ENCODE measurements around the gene ALCAM.
"Not testable (repeated sequence)": the region's sequence is repeated elsewhere in the genome, so short reads cannot be mapped to it uniquely, and the experiment has no call there.

Gene ALCAM

GRCh38 chr3:105388176-105388575 is 21.5 kb downstream of the ALCAM start:
- no peak for DNase-seq
- no peak for TF ChIP-seq GATA1 (IDR thresholded peaks at IDR 0.05; ENCODE audit: low read depth, low read length)

DNA sequence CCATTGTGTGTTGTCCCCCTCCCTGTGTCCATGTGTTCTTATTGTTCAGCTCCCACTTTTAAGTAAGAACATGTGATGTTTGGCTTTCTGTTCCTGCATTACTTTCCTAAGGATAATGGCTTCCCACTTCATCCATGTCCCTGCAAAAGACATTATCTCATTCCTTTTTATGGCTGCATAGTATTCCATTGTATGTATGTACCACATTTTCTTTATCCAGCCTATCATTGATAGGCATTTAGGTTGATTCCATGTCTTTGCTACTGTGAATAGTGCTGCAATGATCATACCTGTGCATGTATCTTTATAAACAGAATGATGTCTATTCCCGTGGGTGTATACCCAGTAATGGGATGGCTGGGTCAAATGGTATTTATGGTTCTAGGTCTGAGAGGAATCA is 23.1 kb downstream of the ALCAM start:
- not testable (repeated sequence) for DNase-seq

- DNase-seq = not testable (repeated sequence)
Observed at GRCh38 chr3:105392598-105392997, 25.9 kb downstream of the ALCAM start.

GRCh38 chr3:105394177-105394576 is 27.5 kb downstream of the ALCAM start:
- no peak for TF ChIP-seq POLR2A (IDR thresholded peaks at IDR 0.05; ENCODE audit: low read length)
- no peak for TF ChIP-seq GATA1 (IDR thresholded peaks at IDR 0.05; ENCODE audit: low read depth, low read length)

DNA sequence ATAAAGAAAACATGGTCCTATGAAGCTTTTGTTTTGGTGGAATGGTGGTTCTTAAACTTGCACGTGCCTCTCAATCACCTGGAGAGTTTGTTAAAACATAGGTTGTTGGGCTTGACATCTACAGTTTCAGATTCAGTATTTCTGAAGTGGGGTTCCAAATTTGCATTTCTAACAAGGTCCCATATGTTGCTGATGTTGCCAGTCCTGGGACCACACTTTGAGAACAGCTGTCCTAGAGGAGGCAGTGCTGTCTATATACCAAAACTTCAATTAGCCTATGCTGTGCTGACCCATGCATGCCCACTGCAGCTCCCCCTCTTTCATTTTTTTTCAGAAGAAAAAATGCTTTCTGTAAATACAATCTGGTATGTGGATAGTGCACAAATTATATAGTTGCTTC is 31.3 kb downstream of the ALCAM start:
- no peak for TF ChIP-seq POLR2A (IDR thresholded peaks at IDR 0.05; ENCODE audit: low read length)
- TF ChIP-seq GATA1 (IDR thresholded peaks at IDR 0.05; ENCODE audit: low read depth, low read length) = no peak
- DNase-seq = no peak

More at GRCh38 chr3:105394177-105394576, 27.5 kb downstream of the ALCAM start:
- no peak for DNase-seq

GRCh38 chr3:105398437-105398836 is 31.7 kb downstream of the ALCAM start:
- no peak for TF ChIP-seq POLR2A (IDR thresholded peaks at IDR 0.05; ENCODE audit: low read length)
- no peak for TF ChIP-seq GATA1 (IDR thresholded peaks at IDR 0.05; ENCODE audit: low read depth, low read length)
- no peak for DNase-seq

DNA sequence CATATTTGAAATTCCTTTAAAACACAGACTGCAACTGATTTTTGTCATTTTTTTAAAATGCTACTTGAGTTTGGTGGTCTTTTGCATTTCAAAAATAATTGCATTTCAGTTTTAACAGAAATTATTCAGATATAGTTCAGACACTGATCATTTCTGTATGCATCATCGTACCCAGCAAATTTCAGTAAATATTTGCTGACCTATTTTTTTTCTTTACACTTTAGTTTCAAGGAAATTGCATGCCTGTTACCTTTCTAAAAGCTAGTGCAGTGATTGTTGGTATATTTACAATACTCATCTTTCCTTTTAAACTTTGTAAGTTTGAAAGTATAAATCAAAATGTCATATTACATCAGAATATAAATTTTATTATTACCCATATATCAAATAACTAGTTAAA is 32.4 kb downstream of the ALCAM start:
- TF ChIP-seq POLR2A (IDR thresholded peaks at IDR 0.05; ENCODE audit: low read length) (no peak), GATA1 (IDR thresholded peaks at IDR 0.05; ENCODE audit: low read depth, low read length) (no peak)
- no peak for DNase-seq

GRCh38 chr3:105399611-105400010 is 32.9 kb downstream of the ALCAM start:
- no peak for DNase-seq
- TF ChIP-seq POLR2A (IDR thresholded peaks at IDR 0.05; ENCODE audit: low read length) = no peak
- TF ChIP-seq GATA1 (IDR thresholded peaks at IDR 0.05; ENCODE audit: low read depth, low read length) = no peak

- TF ChIP-seq GATA1 (IDR thresholded peaks at IDR 0.05; ENCODE audit: low read depth, low read length) (no peak), POLR2A (IDR thresholded peaks at IDR 0.05; ENCODE audit: low read length) (no peak)
- DNase-seq = no peak
Observed at GRCh38 chr3:105401254-105401653, 34.5 kb downstream of the ALCAM start.

GRCh38 chr3:105401691-105402149 is 35.0 kb downstream of the ALCAM start:
- DNase-seq = no peak

DNA sequence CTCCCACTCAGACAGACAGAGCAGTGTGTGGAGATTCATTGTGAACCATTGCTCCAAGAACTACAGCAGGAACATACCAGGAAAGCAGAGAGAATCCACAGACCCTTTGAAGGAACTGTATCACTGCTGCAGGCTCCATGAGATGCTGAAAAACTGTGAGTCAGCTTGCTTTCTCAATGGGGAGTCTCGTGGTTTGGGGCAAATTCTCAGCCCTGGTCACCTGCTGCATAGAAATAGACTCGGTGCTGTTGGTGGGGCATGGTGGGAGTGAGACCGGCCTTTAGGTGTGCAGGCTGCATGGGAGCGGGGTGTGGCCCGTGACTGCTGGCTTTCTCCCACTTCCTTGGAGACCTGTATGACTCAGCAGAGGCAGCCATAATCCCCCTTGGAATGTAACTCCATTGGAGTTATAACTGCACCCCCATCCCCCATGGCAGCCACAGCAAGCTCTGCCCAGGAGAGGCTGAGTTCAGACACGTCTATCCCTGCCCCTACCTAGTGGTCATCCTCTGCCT is 35.6 kb downstream of the ALCAM start:
- no peak for DNase-seq

More at GRCh38 chr3:105401691-105402149, 35.0 kb downstream of the ALCAM start:
- no peak for TF ChIP-seq POLR2A (IDR thresholded peaks at IDR 0.05; ENCODE audit: low read length)
- TF ChIP-seq GATA1 (IDR thresholded peaks at IDR 0.05; ENCODE audit: low read depth, low read length) = no peak

DNA sequence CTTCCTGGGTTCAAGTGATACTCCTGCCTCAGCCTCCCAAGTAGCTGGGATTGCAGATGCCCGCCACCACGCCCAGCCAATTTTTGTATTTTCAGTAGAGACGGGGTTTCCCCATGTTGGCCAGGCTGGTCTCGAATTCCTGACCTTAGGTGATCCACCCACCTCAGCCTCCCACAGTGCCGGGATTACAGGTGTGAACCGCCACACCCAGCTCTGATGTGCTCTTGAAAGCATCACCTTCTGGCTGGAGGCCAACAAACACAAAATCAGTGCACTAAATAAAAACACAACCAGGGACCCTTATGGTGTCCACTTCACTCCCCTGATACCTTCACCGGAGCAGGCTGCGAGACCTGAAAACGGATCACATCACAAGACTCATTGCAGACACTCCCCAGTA is 36.3 kb downstream of the ALCAM start:
- not testable (repeated sequence) for DNase-seq

More for the DNA sequence above, 35.6 kb downstream of the ALCAM start:
- TF ChIP-seq POLR2A (IDR thresholded peaks at IDR 0.05; ENCODE audit: low read length) (no peak), GATA1 (IDR thresholded peaks at IDR 0.05; ENCODE audit: low read depth, low read length) (no peak)

GRCh38 chr3:105406268-105406667 is 39.6 kb downstream of the ALCAM start:
- no peak for TF ChIP-seq POLR2A (IDR thresholded peaks at IDR 0.05; ENCODE audit: low read length)
- no peak for TF ChIP-seq GATA1 (IDR thresholded peaks at IDR 0.05; ENCODE audit: low read depth, low read length)
- no peak for DNase-seq

GRCh38 chr3:105409364-105409763 is 42.7 kb downstream of the ALCAM start:
- no peak for TF ChIP-seq POLR2A (IDR thresholded peaks at IDR 0.05; ENCODE audit: low read length)
- TF ChIP-seq GATA1 (IDR thresholded peaks at IDR 0.05; ENCODE audit: low read depth, low read length) = no peak
- no peak for DNase-seq

DNA sequence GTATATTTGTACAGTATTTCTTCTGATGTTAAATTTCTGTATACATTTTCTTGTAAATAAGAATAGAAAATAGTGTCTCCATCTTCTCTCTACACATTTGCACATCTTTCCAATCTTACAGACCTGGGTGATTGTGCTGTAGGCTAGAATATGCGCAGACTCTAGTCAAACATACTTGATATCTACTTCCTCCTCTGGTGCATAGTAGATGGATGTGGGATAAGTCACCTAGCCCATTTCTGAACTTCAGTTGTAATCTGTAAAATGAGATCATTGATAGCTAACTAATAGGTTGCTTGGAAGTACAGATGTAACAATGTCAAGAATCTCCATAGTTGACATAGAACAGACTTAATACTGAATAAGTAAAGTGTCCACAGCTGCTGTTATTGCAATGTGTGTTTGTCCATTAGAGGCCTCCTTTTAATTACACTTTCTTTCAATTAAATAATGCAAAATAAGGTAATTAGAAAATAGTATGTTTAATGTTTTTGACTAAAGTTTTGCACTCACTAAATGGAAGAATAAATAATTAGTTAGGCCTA is 46.7 kb downstream of the ALCAM start:
- no peak for DNase-seq

GRCh38 chr3:105414841-105415240 is 48.1 kb downstream of the ALCAM start:
- DNase-seq = no peak
- no peak for TF ChIP-seq GATA1 (IDR thresholded peaks at IDR 0.05; ENCODE audit: low read depth, low read length)
- no peak for TF ChIP-seq POLR2A (IDR thresholded peaks at IDR 0.05; ENCODE audit: low read length)

More for the DNA sequence above, 46.7 kb downstream of the ALCAM start:
- no peak for TF ChIP-seq GATA1 (IDR thresholded peaks at IDR 0.05; ENCODE audit: low read depth, low read length)
- no peak for TF ChIP-seq POLR2A (IDR thresholded peaks at IDR 0.05; ENCODE audit: low read length)

Measured in erythroblast (primary cell).